Caco-2 (cell line): Measurements from ENCODE around the gene TSC22D4. TPM values are rescaled to one million over a fixed set of nuclear protein-coding genes. Genes with fewer than 3 reads are reported as not detected.

ENCODE experiments used
- BruUV-seq: library from RNA; stranded (reverse); fragments of 400-500 nt; replicated peaks from 2 replicates; lab custom pipeline; 2021; lab: Mats Ljungman, UMichigan
- CTCF ChIA-PET: fragments of 300-600 bp; sonication (Branson Sonifier 250); formaldehyde crosslinking; loops from one replicate; lab custom pipeline; 2022; ENCODE audit warnings: antibody characterized with exemption; lab: Charles Lee
- POLR2A ChIA-PET: fragments of 300-600 bp; sonication (Branson Sonifier 250); formaldehyde crosslinking; loops from one replicate; lab custom pipeline; 2022; ENCODE audit warnings: antibody characterized with exemption; lab: Charles Lee
- DNase-seq, 2 experiments: peaks; one replicate each; pipeline versions ENCODE4 v3.0.0 to v3.0.0-alpha.2; 2020 to 2022
- H3K27me3 ChIP-seq: replicated peaks from 2 replicates; pipeline ENCODE4 v1.6.0; 2011; ENCODE audit warnings: low read length; ENCODE audit not compliant: control insufficient read depth, insufficient read depth
- H3K36me3 ChIP-seq: 2 replicates; pipeline ENCODE4 v1.5.1; 2011; ENCODE audit warnings: low read length; ENCODE audit not compliant: control insufficient read depth, insufficient read depth
- H3K4me1 ChIP-seq: fragments of 250-450 bp; sonication (Bioruptor Pico); 2 replicates; pipeline ENCODE4 v1.5.1; 2020; ENCODE audit warnings: mild to moderate bottlenecking
- H3K4me3 ChIP-seq: 2 replicates; pipeline ENCODE4 v1.5.1; 2011; ENCODE audit warnings: low read depth, mild to moderate bottlenecking, control low read depth, low read length
- H3K9me3 ChIP-seq: fragments of 250-450 bp; sonication (Bioruptor Pico); 2 replicates; pipeline ENCODE4 v1.5.1; 2020; ENCODE audit warnings: mild to moderate bottlenecking, moderate library complexity
- H3K27ac Mint-ChIP-seq: one replicate; pipeline ENCODE4 v1.8.0; 2022; ENCODE audit warnings: mixed read lengths; ENCODE audit not compliant: unreplicated experiment
- H3K27me3 Mint-ChIP-seq: one replicate; pipeline ENCODE4 v1.8.0; 2022; ENCODE audit warnings: mixed read lengths; ENCODE audit not compliant: insufficient read depth, unreplicated experiment
- H3K36me3 Mint-ChIP-seq: one replicate; pipeline ENCODE4 v1.8.0; 2022; ENCODE audit warnings: mild to moderate bottlenecking, mixed read lengths; ENCODE audit not compliant: insufficient read depth, unreplicated experiment
- H3K4me1 Mint-ChIP-seq: one replicate; pipeline ENCODE4 v1.8.0; 2022; ENCODE audit warnings: low read depth, mixed read lengths; ENCODE audit not compliant: unreplicated experiment
- H3K4me3 Mint-ChIP-seq: one replicate; pipeline ENCODE4 v1.8.0; 2022; ENCODE audit warnings: mild to moderate bottlenecking, moderate library complexity, mixed read lengths; ENCODE audit not compliant: unreplicated experiment
- H3K9me3 Mint-ChIP-seq: one replicate; pipeline ENCODE4 v1.8.0; 2022; ENCODE audit warnings: mixed read lengths; ENCODE audit not compliant: unreplicated experiment
- CTCF ChIP-seq, 2 experiments: fragments of 200-600 bp in 1 of 2; IDR thresholded peaks; 1 replicate in 1 of 2; 2 replicates in 1 of 2; pipeline versions ENCODE4 v1.5.1 to v1.8.0; 2011 to 2022; ENCODE audit warnings: antibody characterized with exemption in 1 of 2, control low read depth in 1 of 2, inconsistent platforms in 1 of 2, low read depth in 1 of 2, low read length in 1 of 2, mild to moderate bottlenecking in 1 of 2, moderate library complexity in 1 of 2; ENCODE audit not compliant: insufficient read depth in 1 of 2, severe bottlenecking in 1 of 2, unreplicated experiment in 1 of 2
- intact Hi-C: fragments of 100-400 bp; cut with micrococcal nuclease; formaldehyde crosslinking; loops from one replicate; pipeline ENCODE4 v1.10.0; 2022; ENCODE audit not compliant: unreplicated experiment
- total RNA-seq: library from RNA; stranded (reverse); gene quantifications from 2 replicates; pipeline ENCODE4 v1.2.3, GENCODE V29; 2022

Gene TSC22D4
- total RNA-seq, 1 experiment from 2014 or later, result 27.2 TPM

- Mint-ChIP-seq H3K4me3 (no peak overlapping the region), H3K27me3 (no peaks in the 10 kb centered on the region), H3K4me1 (no peaks in the 10 kb centered on the region), H3K27ac (no peak overlapping the region), H3K9me3 (no peaks in the 10 kb centered on the region), H3K36me3 (peaks cover 10% of the 10 kb centered on the region)
- Histone ChIP-seq H3K27me3 (no peaks in the 10 kb centered on the region), H3K4me1 (peaks cover 13% of the 10 kb centered on the region), H3K9me3 (no peaks in the 10 kb centered on the region), H3K36me3 (no peaks in the 10 kb centered on the region), H3K4me3 (no peak overlapping the region)
- intact Hi-C loops, result no loop called here
- no peak for DNase-seq
- TF ChIP-seq CTCF (IDR thresholded peaks at IDR 0.05; ENCODE audit: insufficient read depth in 1 of 2, low read depth in 1 of 2, low read length in 1 of 2, severe bottlenecking in 1 of 2, unreplicated experiment in 1 of 2), result no peak
- POLR2A ChIA-PET, result no interaction called here
- BruUV-seq, result no TSS peak
- CTCF ChIA-PET, result interaction anchor here (1.2 kb wide), 1 partner anchor 8 kb away, joined by 3 read pairs; no protein-coding TSS in a partner anchor
Observed at GRCh38 chr7:100446040-100446439, 33.0 kb downstream of the TSC22D4 start.

GRCh38 chr7:100444311-100445278, 34.4 kb downstream of the TSC22D4 start:
- no peak overlapping the region for H3K4me3 ChIP-seq
- no peak for DNase-seq
- no peaks in the 10 kb centered on the region for H3K27me3 Mint-ChIP-seq
- ChIA-PET CTCF (interaction anchor here (1.3 kb wide), 1 partner anchor 16 kb away, joined by 6 read pairs; the partner anchor contains the start of gene ZCWPW1), POLR2A (interaction anchor here (0.5 to 1.6 kb wide), 2 partner anchors 8 to 16 kb away, joined by 5 to 6 read pairs; partner anchors contain the start of genes PPP1R35 and ZCWPW1)
- H3K27me3 ChIP-seq, result no peaks in the 10 kb centered on the region
- H3K9me3 ChIP-seq, result no peaks in the 10 kb centered on the region
- peaks cover 13% of the 10 kb centered on the region for H3K4me1 ChIP-seq
- no peaks in the 10 kb centered on the region for H3K36me3 Mint-ChIP-seq
- no peaks in the 10 kb centered on the region for H3K36me3 ChIP-seq
- H3K4me3 Mint-ChIP-seq, result no peak overlapping the region
- H3K4me1 Mint-ChIP-seq, result no peaks in the 10 kb centered on the region
- intact Hi-C loops, result no loop called here
- H3K9me3 Mint-ChIP-seq, result no peaks in the 10 kb centered on the region
- H3K27ac Mint-ChIP-seq, result peak overlapping the region; percentile 37
- no TSS peak for BruUV-seq
- TF ChIP-seq CTCF (IDR thresholded peaks at IDR 0.05; ENCODE audit: insufficient read depth in 1 of 2, low read depth in 1 of 2, low read length in 1 of 2, severe bottlenecking in 1 of 2, unreplicated experiment in 1 of 2), result no peak

GRCh38 chr7:100443096-100443840, 35.7 kb downstream of the TSC22D4 start:
- Mint-ChIP-seq H3K4me1 (no peaks in the 10 kb centered on the region), H3K4me3 (no peak overlapping the region), H3K27me3 (no peaks in the 10 kb centered on the region), H3K9me3 (no peaks in the 10 kb centered on the region), H3K36me3 (no peaks in the 10 kb centered on the region), H3K27ac (no peak overlapping the region)
- Histone ChIP-seq H3K27me3 (no peaks in the 10 kb centered on the region), H3K4me1 (peaks cover 13% of the 10 kb centered on the region), H3K36me3 (no peaks in the 10 kb centered on the region), H3K9me3 (no peaks in the 10 kb centered on the region), H3K4me3 (no peak overlapping the region)
- POLR2A ChIA-PET, result interaction anchor here (0.6 kb wide), 1 partner anchor 971 kb away, joined by 6 read pairs; no protein-coding TSS in a partner anchor
- CTCF ChIA-PET, result no interaction called here
- no peak for TF ChIP-seq CTCF (IDR thresholded peaks at IDR 0.05; ENCODE audit: insufficient read depth in 1 of 2, low read depth in 1 of 2, low read length in 1 of 2, severe bottlenecking in 1 of 2, unreplicated experiment in 1 of 2)
- no TSS peak for BruUV-seq
- DNase-seq, result no peak
- intact Hi-C loops, result no loop called here
